Activated gamma-delta T cell (primary cell): ENCODE measurements around the gene NEURL1B.
"Not testable (repeated sequence)": the region's sequence is repeated elsewhere in the genome, so short reads cannot be mapped to it uniquely, and the experiment has no call there.

Source experiments
- DNase-seq: peaks from one replicate; lab custom pipeline; 2025; lab: John Stamatoyannopoulos, UW

NEURL1B gene

GRCh38 chr5:172634106-172634899, 6.8 kb upstream of the NEURL1B start:
- no peak for DNase-seq

GRCh38 chr5:172635038-172635437, 6.0 kb upstream of the NEURL1B start:
- no peak for DNase-seq

- no peak for DNase-seq
These were observed 4.6 kb upstream of the NEURL1B start for GRCh38 chr5:172636279-172637050.

GRCh38 chr5:172637110-172637580, 3.9 kb upstream of the NEURL1B start:
- no peak for DNase-seq

GRCh38 chr5:172637740-172638139, 3.3 kb upstream of the NEURL1B start:
- no peak for DNase-seq

GRCh38 chr5:172638209-172638768, 2.8 kb upstream of the NEURL1B start:
- DNase-seq = no peak

GRCh38 chr5:172640139-172640538, 924 bp upstream of the NEURL1B start:
- DNase-seq = no peak

- DNase-seq = no peak
These were observed 442 bp downstream of the NEURL1B start for GRCh38 chr5:172641359-172642050.

GRCh38 chr5:172642051-172642409, 967 bp downstream of the NEURL1B start:
- DNase-seq = no peak

GRCh38 chr5:172642486-172642885, 1.4 kb downstream of the NEURL1B start:
- no peak for DNase-seq

- DNase-seq = no peak
These were observed 2.1 kb downstream of the NEURL1B start for GRCh38 chr5:172642926-172643871.

GRCh38 chr5:172644266-172644665, 3.2 kb downstream of the NEURL1B start:
- no peak for DNase-seq

GRCh38 chr5:172644711-172645110, 3.6 kb downstream of the NEURL1B start:
- DNase-seq = no peak

- DNase-seq = no peak
These were observed 4.4 kb downstream of the NEURL1B start for GRCh38 chr5:172645271-172646055.

- DNase-seq = no peak
These were observed 5.7 kb downstream of the NEURL1B start for GRCh38 chr5:172646716-172647285.

GRCh38 chr5:172647352-172648012, 6.4 kb downstream of the NEURL1B start:
- DNase-seq = no peak

- no peak for DNase-seq
These were observed 6.9 kb downstream of the NEURL1B start for GRCh38 chr5:172648013-172648381.

GRCh38 chr5:172648755-172649154, 7.7 kb downstream of the NEURL1B start:
- DNase-seq = no peak

- DNase-seq = not testable (repeated sequence)
These were observed 15.4 kb downstream of the NEURL1B start for GRCh38 chr5:172656496-172656895.
